ENCODE data around the gene HAND2. TPM values are rescaled to one million over a fixed set of nuclear protein-coding genes. Genes with fewer than 3 reads are reported as not detected.

Gene HAND2
- total and polyA plus RNA-seq, 2 of the 8 experiments (the other 6 are each of a cell fraction or from before 2014, with no cell fraction given) = 0.05 TPM; not detected in 1

GRCh38 chr4:173522951-173523395 lies 7.1 kb downstream of the HAND2 start (continued):
- TF ChIP-seq SIX5 (IDR thresholded peaks at IDR 0.05; ENCODE audit: low read depth, low read length) = no peak
- no peak for TF ChIP-seq RAD21 (IDR thresholded peaks at IDR 0.05 in 1 of 2, conservative IDR thresholded peaks at IDR 0.05 in 1 of 2; ENCODE audit: low read depth in 2 of 2, low read length in 2 of 2)
- no peak for TF ChIP-seq CREB1 (IDR thresholded peaks at IDR 0.05)
- no peak for TF ChIP-seq TBP (IDR thresholded peaks at IDR 0.05; ENCODE audit: low read depth, low read length)
- no peak for TF ChIP-seq RFX5 (IDR thresholded peaks at IDR 0.05; ENCODE audit: borderline replicate concordance, low read depth, low read length)
- no peak for TF ChIP-seq SAP30 (IDR thresholded peaks at IDR 0.05; ENCODE audit: insufficient read depth, insufficient replicate concordance, low read length)
- TF ChIP-seq CEBPB (IDR thresholded peaks at IDR 0.05; ENCODE audit: low read depth, low read length) = no peak
